PC-3 (cell line): Measurements from ENCODE around the gene RSU1.

Source experiments
- EZH2 ChIP-seq: fragments of 300-600 bp; sonication (generic); IDR thresholded peaks from one replicate; pipeline ENCODE4 v1.6.1; 2017; ENCODE audit warnings: antibody characterized with exemption, mild to moderate bottlenecking, low read length; ENCODE audit not compliant: unreplicated experiment
- TF ChIP-seq, protein P1 (sequence below): fragments of 300-600 bp; sonication (generic); conservative IDR thresholded peaks from 2 replicates; pipeline ENCODE4 v1.5.1; 2017; ENCODE audit warnings: antibody characterized with exemption, low read depth, mild to moderate bottlenecking, low read length

DNA sequence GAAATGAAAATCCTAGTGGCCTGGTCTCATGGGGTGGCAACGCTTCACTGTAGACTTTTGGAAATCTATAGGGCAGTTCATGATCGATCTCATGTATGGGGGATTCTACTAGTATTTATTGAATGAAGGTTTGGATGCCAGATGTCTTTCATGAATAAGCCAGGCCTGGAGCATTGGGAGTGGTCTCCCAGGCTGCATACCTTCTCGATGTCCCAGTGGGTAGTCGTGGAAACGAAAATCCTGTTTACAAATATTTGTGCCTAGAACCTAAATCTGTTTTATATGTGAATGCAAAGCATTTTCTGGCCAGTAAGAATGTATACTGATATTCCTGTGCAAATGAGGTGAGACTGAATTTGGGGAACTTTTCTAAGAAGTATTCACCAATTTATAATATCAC, 190.5 kb downstream of the RSU1 start:
- TF ChIP-seq, protein P1, sequence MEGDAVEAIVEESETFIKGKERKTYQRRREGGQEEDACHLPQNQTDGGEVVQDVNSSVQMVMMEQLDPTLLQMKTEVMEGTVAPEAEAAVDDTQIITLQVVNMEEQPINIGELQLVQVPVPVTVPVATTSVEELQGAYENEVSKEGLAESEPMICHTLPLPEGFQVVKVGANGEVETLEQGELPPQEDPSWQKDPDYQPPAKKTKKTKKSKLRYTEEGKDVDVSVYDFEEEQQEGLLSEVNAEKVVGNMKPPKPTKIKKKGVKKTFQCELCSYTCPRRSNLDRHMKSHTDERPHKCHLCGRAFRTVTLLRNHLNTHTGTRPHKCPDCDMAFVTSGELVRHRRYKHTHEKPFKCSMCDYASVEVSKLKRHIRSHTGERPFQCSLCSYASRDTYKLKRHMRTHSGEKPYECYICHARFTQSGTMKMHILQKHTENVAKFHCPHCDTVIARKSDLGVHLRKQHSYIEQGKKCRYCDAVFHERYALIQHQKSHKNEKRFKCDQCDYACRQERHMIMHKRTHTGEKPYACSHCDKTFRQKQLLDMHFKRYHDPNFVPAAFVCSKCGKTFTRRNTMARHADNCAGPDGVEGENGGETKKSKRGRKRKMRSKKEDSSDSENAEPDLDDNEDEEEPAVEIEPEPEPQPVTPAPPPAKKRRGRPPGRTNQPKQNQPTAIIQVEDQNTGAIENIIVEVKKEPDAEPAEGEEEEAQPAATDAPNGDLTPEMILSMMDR, result no peak
- TF ChIP-seq EZH2, result no peak
